ENCODE results near the gene MAST1.
A peak's percentile ranks its signal among the peaks of the same experiment; 100 is the strongest.

Gene MAST1

GRCh38 chr19:12865746-12866415, 27.6 kb downstream of the MAST1 start:
- Histone ChIP-seq H3K36me3 (ENCODE audit: insufficient read depth, low read length) (0 out of 2 replicates have a peak, but pooled peaks cover 4% of the 10 kb centered on the region), H3K4me1 (ENCODE audit: insufficient read depth, low read length, severe bottlenecking) (peaks cover 10% of the 10 kb centered on the region), H3K27ac (ENCODE audit: low read depth, low read length, poor library complexity, severe bottlenecking) (no peak overlapping the region), H3K4me3 (ENCODE audit: low read depth, low read length, poor library complexity, severe bottlenecking) (no peak overlapping the region), H3K9ac (ENCODE audit: low read length) (no peak overlapping the region), H3K4me2 (ENCODE audit: low read length) (no peak overlapping the region), H3K79me2 (ENCODE audit: insufficient read depth, low read length) (no peaks in the 10 kb centered on the region), H3F3A (ENCODE audit: insufficient read depth, low read length) (no peaks in the 10 kb centered on the region), H2AFZ (ENCODE audit: low read length) (no peak overlapping the region), H4K20me1 (ENCODE audit: insufficient read depth, low read length) (no peaks in the 10 kb centered on the region), H3K9me2 (ENCODE audit: low read depth, low read length) (no peaks in the 10 kb centered on the region), H3K27me3 (ENCODE audit: insufficient read depth, low read length) (no peaks in the 10 kb centered on the region), H3K9me3 (ENCODE audit: low read length) (no peaks in the 10 kb centered on the region)
- TF ChIP-seq EZH2 (IDR thresholded peaks at IDR 0.05; ENCODE audit: borderline replicate concordance, low read length) = no peak
- TF ChIP-seq, protein P1, sequence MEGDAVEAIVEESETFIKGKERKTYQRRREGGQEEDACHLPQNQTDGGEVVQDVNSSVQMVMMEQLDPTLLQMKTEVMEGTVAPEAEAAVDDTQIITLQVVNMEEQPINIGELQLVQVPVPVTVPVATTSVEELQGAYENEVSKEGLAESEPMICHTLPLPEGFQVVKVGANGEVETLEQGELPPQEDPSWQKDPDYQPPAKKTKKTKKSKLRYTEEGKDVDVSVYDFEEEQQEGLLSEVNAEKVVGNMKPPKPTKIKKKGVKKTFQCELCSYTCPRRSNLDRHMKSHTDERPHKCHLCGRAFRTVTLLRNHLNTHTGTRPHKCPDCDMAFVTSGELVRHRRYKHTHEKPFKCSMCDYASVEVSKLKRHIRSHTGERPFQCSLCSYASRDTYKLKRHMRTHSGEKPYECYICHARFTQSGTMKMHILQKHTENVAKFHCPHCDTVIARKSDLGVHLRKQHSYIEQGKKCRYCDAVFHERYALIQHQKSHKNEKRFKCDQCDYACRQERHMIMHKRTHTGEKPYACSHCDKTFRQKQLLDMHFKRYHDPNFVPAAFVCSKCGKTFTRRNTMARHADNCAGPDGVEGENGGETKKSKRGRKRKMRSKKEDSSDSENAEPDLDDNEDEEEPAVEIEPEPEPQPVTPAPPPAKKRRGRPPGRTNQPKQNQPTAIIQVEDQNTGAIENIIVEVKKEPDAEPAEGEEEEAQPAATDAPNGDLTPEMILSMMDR (IDR thresholded peaks at IDR 0.05; ENCODE audit: low read length) = no peak

DNA sequence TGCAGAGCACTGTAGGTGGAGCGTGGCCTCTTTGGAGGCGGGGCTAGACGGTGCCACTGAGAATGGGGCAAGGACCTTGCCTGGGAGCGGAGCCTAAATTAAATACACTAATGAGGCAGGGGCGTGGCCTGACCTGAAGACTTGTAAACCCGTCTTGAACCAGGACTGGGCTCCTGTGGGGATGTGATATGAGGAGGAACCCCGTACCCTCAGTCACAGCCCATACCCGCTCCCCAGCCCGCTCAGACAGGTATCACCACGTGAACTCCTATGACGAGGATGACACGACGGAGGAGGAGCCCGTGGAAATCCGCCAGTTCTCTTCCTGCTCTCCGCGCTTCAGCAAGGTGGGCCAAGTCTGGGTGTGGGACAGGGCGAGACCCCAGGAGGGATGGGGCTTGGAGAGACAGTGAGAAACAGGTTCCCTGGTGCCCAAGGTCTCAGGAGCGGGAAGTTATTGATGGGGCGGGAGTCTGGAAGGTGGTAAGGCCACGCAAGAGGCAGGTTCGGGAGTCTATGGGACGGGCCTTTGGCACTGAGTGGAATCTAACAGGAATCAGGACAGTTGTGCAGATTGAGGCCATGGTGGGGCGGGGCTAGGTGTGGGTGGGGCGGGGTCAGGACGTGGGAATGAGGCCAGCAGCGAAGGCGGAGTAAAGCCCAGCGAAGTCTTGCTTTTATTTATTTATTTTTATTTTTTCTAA, 28.3 kb downstream of the MAST1 start:
- Histone ChIP-seq H3K27me3 (ENCODE audit: insufficient read depth, low read length) (no peaks in the 10 kb centered on the region), H3F3A (ENCODE audit: insufficient read depth, low read length) (no peaks in the 10 kb centered on the region), H4K20me1 (ENCODE audit: insufficient read depth, low read length) (no peaks in the 10 kb centered on the region), H3K9me3 (ENCODE audit: low read length) (no peaks in the 10 kb centered on the region), H3K79me2 (ENCODE audit: insufficient read depth, low read length) (no peaks in the 10 kb centered on the region), H2AFZ (ENCODE audit: low read length) (no peak overlapping the region), H3K27ac (ENCODE audit: low read depth, low read length, poor library complexity, severe bottlenecking) (no peak overlapping the region), H3K36me3 (ENCODE audit: insufficient read depth, low read length) (0 out of 2 replicates have a peak, but pooled peaks cover 4% of the 10 kb centered on the region), H3K4me1 (ENCODE audit: insufficient read depth, low read length, severe bottlenecking) (peaks cover 10% of the 10 kb centered on the region), H3K4me3 (ENCODE audit: low read depth, low read length, poor library complexity, severe bottlenecking) (no peak overlapping the region), H3K9me2 (ENCODE audit: low read depth, low read length) (no peaks in the 10 kb centered on the region), H3K4me2 (ENCODE audit: low read length) (no peak overlapping the region), H3K9ac (ENCODE audit: low read length) (no peak overlapping the region)
- TF ChIP-seq EZH2 (IDR thresholded peaks at IDR 0.05; ENCODE audit: borderline replicate concordance, low read length) = no peak
- TF ChIP-seq, protein P1 (IDR thresholded peaks at IDR 0.05; ENCODE audit: low read length) = no peak

DNA sequence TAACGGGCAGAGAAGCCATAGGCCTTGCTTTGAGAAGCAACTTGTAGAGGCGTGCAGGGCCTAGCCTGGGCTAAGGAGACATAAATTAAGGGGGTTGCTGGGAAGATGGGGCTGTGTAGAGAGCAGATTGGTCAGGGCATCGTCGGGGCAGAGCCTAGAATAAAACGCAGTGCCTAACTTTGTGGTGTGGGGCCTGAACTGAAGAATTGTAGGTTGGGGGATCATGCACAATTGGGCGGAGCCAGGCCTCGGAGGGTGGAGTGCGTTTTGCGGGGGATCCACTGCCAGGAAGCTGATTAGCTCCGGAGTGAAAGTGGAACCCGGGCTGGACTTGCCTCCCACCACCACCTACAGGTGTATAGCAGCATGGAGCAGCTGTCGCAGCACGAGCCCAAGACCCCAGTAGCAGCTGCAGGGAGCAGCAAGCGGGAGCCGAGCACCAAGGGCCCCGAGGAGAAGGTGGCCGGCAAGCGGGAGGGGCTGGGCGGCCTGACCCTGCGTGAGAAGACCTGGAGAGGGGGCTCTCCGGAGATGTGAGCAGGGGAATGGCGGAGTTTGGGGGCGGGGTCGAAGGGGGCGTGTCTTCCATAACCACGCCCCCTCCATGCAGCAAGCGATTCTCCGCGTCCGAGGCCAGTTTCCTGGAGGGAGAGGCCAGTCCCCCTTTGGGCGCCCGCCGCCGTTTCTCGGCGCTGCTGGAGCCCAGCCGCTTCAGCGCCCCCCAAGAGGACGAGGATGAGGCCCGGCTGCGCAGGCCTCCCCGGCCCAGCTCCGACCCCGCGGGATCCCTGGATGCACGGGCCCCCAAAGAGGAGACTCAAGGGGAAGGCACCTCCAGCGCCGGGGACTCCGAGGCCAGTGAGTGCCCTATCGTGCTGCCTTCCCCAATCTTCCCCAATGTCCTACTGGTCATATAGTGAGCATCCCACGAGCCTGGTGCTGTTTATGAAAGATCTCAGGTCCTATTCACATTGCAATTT, 29.1 kb downstream of the MAST1 start:
- H3F3A ChIP-seq (ENCODE audit: insufficient read depth, low read length) = no peaks in the 10 kb centered on the region
- peaks cover 6% of the 10 kb centered on the region; the same call in 1 of the 2 replicates for H3K36me3 ChIP-seq (ENCODE audit: insufficient read depth, low read length)
- peak overlapping the region; percentile 66 for H3K4me2 ChIP-seq (ENCODE audit: low read length)
- no peak for TF ChIP-seq EZH2 (IDR thresholded peaks at IDR 0.05; ENCODE audit: borderline replicate concordance, low read length)
- TF ChIP-seq, protein P1 (IDR thresholded peaks at IDR 0.05; ENCODE audit: low read length) = no peak; the same call in 1 of the 2 replicates
- peak overlapping the region; percentile 56 for H3K4me3 ChIP-seq (ENCODE audit: low read depth, low read length, poor library complexity, severe bottlenecking)
- no peaks in the 10 kb centered on the region for H4K20me1 ChIP-seq (ENCODE audit: insufficient read depth, low read length)
- H3K9ac ChIP-seq (ENCODE audit: low read length) = peak overlapping the region; percentile 21; the same call in 1 of the 2 replicates
- H3K79me2 ChIP-seq (ENCODE audit: insufficient read depth, low read length) = no peaks in the 10 kb centered on the region
- no peaks in the 10 kb centered on the region for H3K9me2 ChIP-seq (ENCODE audit: low read depth, low read length)
- no peak overlapping the region for H2AFZ ChIP-seq (ENCODE audit: low read length)
- H3K4me1 ChIP-seq (ENCODE audit: insufficient read depth, low read length, severe bottlenecking) = peaks cover 10% of the 10 kb centered on the region
- no peaks in the 10 kb centered on the region for H3K9me3 ChIP-seq (ENCODE audit: low read length)
- no peak overlapping the region for H3K27ac ChIP-seq (ENCODE audit: low read depth, low read length, poor library complexity, severe bottlenecking)
- no peaks in the 10 kb centered on the region for H3K27me3 ChIP-seq (ENCODE audit: insufficient read depth, low read length)

Measured in OCI-LY1 (cell line).